SK-N-SH treated with all-trans-retinoic acid at 6 μM for 48 hours (cell line): ENCODE results near the gene CELSR2.

Experiments
- ARNTL ChIP-seq: fragments of 450-650 bp; formaldehyde crosslinking; IDR thresholded peaks from 2 replicates; pipeline ENCODE4 v1.5.0; 2020; ENCODE audit warnings: low read depth, mild to moderate bottlenecking, moderate library complexity, borderline replicate concordance
- ESRRG ChIP-seq: fragments of 250-450 bp; sonication (Bioruptor Pico); IDR thresholded peaks from 2 replicates; pipeline ENCODE4 v1.6.1; 2021; ENCODE audit warnings: mild to moderate bottlenecking
- OSR1 ChIP-seq: fragments of 250-450 bp; sonication (Bioruptor Pico); IDR thresholded peaks from 2 replicates; pipeline ENCODE4 v1.8.0; 2022; ENCODE audit warnings: moderate library complexity, mild to moderate bottlenecking, inconsistent platforms
- PPARA ChIP-seq: fragments of 250-450 bp; sonication (Bioruptor Pico); IDR thresholded peaks from 2 replicates; pipeline ENCODE4 v1.5.0; 2020; ENCODE audit warnings: mild to moderate bottlenecking, borderline replicate concordance
- ZFP3 ChIP-seq: fragments of 250-450 bp; sonication (Bioruptor Pico); IDR thresholded peaks from 2 replicates; pipeline ENCODE4 v1.5.0; 2020; ENCODE audit warnings: mild to moderate bottlenecking, moderate library complexity
- ZFP30 ChIP-seq: fragments of 450-650 bp; formaldehyde crosslinking; IDR thresholded peaks from 2 replicates; pipeline ENCODE4 v1.5.0; 2022; ENCODE audit warnings: mild to moderate bottlenecking, moderate library complexity
- TF ChIP-seq, protein P1 (sequence below): fragments of 250-450 bp; sonication (Bioruptor Pico); IDR thresholded peaks from 2 replicates; pipeline ENCODE4 v1.8.0; 2020; ENCODE audit warnings: mild to moderate bottlenecking, moderate library complexity, borderline replicate concordance

GRCh38 chr1:109272021-109272799 is 22.9 kb downstream of the CELSR2 start:
- TF ChIP-seq ZFP30 (CRISPR knock-in tag) (no peak), PPARA (no peak), ESRRG (CRISPR knock-in tag) (no peak), OSR1 (CRISPR knock-in tag) (no peak), ZFP3 (CRISPR knock-in tag) (no peak), ARNTL (no peak)
- TF ChIP-seq, protein P1, sequence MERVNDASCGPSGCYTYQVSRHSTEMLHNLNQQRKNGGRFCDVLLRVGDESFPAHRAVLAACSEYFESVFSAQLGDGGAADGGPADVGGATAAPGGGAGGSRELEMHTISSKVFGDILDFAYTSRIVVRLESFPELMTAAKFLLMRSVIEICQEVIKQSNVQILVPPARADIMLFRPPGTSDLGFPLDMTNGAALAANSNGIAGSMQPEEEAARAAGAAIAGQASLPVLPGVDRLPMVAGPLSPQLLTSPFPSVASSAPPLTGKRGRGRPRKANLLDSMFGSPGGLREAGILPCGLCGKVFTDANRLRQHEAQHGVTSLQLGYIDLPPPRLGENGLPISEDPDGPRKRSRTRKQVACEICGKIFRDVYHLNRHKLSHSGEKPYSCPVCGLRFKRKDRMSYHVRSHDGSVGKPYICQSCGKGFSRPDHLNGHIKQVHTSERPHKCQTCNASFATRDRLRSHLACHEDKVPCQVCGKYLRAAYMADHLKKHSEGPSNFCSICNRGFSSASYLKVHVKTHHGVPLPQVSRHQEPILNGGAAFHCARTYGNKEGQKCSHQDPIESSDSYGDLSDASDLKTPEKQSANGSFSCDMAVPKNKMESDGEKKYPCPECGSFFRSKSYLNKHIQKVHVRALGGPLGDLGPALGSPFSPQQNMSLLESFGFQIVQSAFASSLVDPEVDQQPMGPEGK, result no peak
